Stimulated activated CD8-positive, alpha-beta memory T cell treated with anti-CD3 and anti-CD28 coated beads, Interleukin-7, amount 100 ng/mL, for 4 hours (primary cell): ENCODE measurements around the gene FBLL1.
"Not testable (repeated sequence)": the region's sequence is repeated elsewhere in the genome, so short reads cannot be mapped to it uniquely, and the experiment has no call there.

Experiments
- DNase-seq, 2 donors: peaks; one replicate each; pipeline ENCODE4 v3.0.0-alpha.2; 2020; ENCODE audit warnings: low read depth in 2 of 2

Gene FBLL1

DNA sequence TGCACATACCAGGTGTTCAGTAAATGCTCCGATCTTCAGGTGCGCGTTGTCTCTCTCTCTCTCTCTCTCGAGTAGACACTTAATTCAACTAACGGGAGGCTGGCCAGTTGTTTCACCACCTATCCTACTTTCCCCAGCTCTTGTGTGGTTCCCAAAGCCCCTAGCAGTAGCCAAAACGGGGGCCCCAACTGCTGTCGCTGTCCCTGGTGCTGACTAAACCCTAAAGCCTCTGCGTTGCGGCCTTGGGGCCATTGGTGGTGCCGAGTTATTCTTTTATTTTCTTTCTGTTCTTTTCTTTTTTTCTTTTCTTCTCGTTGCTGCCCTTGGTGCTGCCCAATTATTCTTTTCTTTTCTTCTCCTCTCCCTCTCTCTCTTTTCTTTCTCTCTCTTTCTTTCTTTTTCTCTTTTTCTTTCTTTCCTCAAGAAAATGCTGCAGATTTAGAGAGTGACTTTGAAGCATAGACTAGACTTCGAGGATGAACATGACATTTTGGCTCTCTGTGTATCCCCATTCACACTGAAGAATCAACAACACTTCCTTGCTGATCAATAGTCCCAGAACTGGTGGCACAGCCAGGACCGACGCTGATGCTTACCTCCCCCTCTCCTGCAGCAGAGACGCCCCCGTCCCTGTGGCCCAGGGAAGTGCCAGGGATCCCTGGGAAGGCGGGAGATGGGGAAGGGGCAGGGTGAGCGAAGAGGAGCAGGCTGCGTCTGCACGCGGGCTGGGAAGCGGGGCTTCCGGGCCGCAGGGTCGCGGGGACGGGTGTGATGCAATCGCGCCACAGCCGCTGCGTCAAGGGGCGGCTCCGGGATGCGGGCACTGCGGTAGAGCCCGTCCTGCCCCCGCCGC, at the start of gene FBLL1:
Gene FBLL1, plus strand, starts transcription at position 785 of the 853 bp plus-strand sequence. CDS start 200 bp downstream, outside the sequence.
- peak in 1 of 2 donors; percentile 2 for DNase-seq

DNA sequence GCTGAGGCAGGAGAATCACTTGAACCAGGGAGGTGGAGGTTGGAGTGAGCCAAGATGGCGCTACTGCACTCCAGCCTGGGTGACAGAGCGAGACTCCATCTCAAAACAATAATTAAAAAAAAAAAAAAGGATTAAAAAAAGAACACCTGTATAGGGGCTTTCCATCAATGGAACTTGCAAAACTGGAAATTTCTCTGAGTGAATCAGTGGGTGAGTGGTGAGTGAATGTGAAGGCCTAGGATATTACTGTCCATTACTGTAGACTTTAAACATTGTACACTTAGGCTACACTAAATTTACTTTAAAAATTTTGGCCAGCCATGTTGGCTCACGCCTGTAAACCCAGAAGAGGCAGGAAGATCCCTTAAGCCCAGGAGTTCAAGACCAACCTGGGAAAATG, 48.5 kb upstream of the FBLL1 start:
- no peak for DNase-seq

DNA sequence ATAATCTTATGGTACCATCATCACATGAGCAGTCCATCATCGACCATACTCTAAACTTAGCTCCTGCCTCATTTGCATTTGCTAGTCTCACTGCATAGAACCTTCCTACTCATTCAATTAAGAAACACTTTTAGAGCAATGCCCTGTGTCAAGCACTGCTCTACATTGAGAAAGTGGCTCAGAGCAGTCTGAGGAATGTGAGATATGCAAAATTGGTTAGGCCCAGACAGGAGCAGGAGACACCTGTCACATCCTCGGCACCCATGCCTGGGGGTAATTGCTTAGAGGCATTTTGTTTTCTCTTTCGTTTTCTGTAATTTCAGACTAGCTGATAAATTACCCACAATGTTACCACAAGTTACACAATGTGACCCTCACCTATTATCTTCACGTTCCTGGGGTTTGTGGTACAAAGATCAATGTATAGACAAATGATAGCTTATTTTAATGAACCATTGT, 47.7 kb upstream of the FBLL1 start:
- no peak for DNase-seq

DNA sequence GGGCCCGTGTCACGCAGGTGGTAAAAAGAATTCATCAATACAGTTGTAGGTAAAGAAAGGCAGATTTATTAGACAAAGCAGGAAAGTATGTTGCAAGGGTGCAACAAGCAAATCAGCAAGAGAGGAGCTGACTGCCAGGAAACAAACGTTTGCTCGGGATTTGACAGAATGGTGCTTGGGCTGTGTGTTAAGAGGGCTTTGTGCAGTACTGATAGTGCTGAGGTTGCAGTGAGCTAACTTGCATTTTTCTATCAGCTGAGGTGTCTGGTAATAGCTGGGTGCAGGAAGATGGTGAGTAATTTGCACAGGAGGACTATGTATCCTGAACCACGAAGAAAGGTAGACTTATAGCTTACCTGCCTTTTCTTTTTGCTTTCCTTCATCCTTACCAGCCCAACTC, 46.7 kb upstream of the FBLL1 start:
- no peak for DNase-seq

DNA sequence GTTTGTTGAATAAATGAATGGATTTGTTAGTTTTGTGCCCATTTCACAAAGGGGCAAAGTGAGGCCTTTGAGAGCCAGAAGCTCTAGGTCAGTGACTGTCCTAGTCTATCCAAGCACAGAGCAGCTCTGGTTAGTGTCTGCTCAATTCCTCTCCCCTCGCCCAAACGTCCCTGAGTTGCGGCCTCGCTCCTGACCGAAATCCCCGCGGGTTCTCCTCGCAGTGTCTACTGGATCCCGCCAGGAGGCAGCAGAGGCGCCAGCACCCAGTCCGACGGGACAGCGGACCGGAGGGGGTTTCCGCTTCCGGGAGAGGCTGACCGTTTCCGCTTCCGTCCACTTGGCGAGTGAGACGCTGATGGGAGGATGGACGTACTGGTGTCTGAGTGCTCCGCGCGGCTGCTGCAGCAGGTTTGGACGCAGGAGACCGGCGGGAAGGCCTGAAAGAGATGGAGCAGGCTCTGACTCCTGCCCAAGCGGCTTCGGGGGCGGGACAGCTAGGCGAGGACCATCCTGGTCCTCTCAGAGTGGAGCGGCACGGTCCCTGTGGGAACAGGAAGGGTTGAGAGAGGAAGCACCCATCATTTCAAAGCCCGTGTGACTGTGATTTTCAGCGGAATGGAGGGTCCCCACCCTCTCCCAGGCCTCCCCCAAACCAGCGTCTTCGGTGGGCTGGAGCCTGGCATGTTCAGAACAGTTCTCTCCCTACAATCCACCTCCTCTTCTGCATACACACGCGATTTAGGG, 42.8 kb upstream of the FBLL1 start, which contains the start of gene RARS1:
Gene RARS1, plus strand, starts transcription at position 336 of the 744 bp plus-strand sequence. Its CDS starts 28 bp downstream, at position 364.
- peak; percentile 80 to 81 for DNase-seq

DNA sequence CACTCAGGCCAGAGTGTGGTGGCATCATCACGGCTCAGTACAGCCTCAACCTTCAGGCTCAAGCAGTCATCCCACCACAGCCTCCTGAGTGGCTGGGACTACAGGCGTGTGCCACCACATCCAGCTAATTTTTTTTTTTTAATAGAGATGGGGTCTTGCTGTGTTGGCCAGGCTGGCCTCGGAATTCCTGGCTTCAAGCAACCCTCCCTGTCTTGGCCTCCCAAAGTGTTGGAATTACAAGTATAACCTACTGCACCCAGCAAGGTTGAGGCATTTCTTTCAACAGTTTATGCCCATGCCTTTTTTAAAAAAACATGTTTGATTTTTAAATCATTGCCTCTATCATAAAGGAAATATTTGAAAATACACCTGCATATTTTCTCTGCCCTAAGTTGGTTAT, 40.0 kb upstream of the FBLL1 start:
- DNase-seq: no peak

DNA sequence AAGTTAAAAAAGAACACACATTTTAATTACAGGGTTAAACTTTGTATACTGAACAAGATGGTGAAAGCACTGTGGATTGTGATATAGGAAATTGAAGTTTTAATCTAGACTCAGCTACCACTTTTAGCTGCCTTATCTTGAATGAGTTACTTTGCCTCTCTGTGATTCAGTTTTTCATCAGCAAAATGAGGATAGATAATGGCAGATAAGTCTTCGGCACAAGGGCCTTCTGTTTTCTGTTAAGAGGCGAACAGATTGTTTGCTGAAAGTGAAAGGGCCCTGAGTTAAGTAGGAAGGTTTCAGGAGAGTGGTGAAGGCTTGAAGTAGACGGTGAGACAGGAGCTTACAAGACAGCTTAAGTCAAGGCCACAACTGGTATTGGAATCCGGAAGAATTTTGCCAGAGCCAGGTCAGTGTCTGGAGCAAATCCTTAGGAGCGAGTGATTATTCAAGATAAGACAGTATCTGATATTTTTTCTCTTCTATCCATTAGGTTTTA, 35.0 kb upstream of the FBLL1 start:
- no peak for DNase-seq

DNA sequence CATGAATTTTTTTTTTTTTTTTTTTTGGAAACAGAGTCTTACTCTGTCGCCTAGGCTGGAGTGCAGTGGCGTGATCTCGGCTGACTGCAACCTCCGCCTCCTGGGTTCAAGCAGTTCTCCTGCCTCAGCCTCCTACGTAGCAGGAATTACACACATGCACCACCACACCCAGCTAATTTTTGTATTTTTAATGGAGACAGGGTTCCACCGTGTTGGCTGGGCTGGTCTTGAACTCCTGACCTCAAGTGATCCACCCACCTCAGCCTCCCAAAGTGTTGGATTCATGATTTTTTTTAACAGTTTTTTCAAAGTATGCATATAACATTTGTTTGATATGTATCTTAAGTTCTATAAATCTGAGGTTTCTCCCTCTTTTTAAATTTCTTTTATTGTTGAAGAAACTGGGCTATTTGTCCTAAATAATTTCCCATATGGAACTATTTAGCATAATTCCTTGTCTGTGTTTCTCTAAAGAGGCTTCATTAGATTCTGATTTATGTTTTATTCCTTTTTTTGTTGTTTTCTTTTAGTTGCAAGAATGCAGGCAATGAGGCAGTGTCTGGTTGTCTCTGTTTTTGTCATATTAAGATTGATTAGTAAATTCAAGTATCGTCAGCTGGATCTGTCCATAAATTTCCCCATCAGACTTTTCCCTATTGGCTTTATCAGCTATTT, 26.4 kb upstream of the FBLL1 start:
- DNase-seq: no peak

DNA sequence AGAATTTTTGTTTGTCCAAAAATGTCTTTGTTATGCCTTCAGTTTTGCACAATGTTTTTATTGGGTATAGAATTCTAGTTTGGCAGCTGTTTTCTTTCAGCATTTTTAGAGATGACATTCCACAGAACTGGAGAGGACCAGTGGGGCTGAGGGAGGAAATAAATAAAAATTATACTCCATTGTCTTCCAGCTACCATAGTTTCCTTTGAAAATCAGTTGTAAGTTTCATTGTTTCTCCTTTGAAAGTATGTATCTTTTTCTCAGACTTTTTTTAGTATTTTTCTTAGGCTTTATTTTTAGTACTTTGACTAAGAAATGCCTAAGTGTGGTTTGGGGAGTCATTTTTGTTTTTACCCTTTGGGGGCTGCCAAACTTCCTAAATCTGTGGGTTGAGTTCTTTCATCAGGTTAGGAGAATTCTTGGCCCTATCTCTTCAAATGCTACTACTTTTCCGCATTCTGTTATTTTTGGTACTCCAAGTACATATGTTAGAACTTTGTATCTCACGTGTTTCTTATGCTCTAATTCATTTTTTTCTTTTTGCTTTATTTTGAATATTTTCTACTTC, 15.2 kb upstream of the FBLL1 start:
- DNase-seq: no peak

DNA sequence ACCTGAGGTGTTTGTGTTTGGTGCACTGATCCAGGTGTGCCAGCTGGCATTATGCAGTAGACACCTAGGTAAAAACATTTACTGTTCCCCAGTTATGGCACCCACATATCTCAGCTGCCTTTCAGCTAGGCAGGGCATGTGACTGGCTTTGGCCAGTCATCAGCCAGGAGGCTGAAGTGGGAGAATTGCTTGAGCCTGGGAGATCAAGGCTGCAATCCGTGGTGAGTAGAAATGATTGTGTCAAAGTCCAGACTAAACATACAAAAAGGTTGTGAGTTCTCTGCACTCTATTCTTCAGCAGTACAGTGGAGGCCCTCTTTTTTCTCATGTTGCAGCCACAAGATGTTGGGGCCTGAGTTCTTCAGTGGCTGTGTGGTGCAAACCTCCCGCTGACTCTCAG, 3.2 kb upstream of the FBLL1 start:
- DNase-seq: no peak

DNA sequence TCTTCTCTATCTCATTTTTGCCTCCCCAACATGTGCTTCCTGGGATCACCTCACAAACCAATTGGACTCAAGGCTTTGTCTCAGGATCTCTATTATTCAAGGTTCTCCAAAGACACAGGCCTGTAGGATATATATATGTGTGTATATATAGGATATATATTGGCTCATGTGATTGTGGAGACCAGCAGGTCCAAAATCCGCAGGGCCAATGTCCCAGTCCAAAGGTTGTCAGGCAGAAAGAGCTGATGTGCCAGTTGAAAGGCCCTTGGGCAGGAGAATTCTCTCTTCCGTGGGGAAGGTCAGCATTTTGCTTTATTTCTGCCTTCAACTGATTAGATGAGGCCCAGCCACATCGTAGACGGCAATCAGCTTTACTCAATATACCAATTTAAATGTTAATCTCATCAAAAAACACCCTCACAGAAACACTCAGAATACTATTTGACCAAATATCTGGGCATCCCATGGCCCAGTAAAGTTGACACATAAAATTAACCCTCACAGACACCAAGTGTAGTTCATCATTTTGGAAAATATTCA, 1.3 kb upstream of the FBLL1 start:
- no peak for DNase-seq

DNA sequence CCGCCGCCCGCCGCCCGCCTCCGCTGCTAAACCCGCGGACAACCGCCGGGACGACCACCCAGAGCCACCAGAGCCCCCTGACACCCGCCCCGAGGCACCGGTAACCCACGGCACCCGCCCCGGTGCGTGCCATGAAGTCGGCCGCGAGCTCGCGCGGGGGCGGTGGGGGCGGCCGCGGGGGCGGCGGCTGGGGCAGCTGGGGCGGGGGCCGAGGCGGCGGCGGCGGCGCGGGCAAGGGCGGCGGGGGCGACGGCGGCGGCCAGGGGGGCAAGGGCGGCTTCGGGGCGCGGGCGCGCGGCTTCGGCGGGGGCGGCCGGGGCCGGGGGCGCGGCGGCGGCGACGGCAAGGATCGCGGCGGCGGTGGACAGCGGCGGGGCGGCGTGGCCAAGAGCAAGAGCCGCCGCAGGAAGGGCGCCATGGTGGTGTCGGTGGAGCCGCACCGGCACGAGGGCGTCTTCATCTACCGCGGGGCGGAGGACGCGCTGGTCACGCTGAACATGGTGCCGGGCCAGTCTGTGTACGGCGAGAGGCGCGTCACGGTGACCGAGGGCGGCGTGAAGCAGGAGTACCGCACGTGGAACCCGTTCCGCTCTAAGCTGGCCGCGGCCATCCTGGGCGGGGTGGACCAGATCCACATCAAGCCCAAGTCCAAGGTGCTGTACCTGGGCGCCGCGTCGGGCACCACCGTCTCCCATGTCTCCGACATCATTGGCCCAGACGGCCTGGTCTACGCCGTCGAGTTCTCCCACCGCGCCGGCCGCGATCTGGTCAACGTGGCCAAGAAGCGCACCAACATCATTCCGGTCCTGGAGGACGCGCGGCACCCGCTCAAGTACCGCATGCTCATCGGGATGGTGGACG, 499 bp downstream of the FBLL1 start:
- no peak for DNase-seq

DNA sequence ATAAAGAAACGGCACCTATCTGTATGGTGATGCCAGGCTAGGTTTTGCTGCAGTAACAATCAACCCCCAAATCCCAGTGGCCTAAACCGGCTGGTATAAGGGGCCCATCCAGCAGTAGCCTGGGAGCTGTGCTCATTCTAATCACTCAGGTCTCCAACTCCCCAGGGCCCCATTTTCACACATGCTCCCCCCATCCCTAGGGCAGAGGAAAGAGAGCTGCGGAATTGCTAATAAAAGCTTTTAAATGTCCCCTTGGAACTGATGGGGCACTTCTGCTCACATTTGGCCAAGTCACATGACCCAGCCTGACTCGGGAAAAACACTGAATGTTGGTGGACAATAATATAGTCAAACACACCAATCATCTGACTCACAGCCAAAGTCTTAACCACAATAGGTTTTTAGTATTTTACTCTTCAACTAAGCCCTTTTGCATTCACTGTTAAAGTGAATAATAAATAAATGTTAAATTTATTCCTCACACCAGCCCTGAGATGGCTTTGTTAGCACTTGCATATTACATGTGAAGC, 1.6 kb downstream of the FBLL1 start:
- no peak for DNase-seq

DNA sequence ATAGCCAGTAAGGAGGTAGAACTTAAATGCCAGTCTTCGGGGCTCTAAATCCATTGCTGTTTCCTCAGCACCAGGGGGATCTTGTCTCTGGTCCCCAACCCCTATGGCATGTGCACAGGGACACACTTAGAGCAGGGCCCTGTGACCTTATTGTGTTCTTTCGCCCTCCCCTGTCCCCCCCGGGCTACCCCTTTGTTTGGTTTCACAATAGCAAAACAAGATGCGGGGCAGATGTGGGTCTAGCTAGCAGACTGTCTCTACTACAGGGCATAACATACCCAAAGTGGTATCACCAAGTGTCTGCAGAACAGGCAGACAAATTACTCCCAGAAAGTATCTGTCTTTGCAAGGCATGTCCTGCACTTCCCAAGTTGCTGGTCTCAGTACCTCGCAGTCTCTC, 2.1 kb downstream of the FBLL1 start:
- DNase-seq: no peak

DNA sequence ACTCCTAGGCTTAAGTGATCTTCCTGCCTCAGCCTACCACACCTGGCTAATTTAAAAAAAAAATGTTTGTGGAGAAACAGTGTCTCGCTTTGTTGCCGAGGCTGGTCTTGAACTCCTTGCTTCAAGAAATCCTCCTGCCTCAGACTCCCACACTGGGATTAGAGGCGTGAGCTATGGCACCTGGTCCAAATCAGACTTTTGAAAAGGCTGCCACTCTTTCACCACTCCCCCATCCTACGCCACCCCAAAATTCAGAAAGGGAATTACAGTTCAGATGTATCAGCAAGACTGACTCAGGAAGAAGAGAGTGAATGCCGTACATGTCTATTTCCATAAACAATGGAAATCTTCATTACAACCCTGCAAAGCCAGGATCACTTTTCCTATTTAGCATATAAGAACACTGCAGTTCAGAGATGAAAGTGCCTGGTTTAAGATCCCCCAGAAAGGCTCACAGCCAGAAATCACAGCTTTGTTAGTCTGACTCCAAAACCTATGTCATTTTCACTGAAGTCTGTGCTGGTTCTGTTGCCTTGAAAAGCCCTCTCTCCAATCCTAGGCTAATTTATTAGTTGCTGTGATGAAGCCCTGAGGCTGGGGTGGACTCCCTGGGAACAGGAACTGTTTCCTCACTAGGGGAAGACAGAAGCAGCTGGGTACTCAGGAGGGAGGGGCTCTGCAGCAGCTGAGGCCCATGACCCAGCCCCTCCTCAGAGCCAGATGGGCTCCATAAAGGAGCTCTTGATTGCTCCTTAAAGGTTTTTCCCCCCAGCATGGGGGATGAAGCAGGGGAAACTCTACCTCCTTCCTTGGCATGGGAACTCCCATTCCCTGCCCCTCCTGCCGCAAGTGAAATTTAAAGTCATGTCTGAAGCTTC, 3.1 kb downstream of the FBLL1 start:
- no peak for DNase-seq

DNA sequence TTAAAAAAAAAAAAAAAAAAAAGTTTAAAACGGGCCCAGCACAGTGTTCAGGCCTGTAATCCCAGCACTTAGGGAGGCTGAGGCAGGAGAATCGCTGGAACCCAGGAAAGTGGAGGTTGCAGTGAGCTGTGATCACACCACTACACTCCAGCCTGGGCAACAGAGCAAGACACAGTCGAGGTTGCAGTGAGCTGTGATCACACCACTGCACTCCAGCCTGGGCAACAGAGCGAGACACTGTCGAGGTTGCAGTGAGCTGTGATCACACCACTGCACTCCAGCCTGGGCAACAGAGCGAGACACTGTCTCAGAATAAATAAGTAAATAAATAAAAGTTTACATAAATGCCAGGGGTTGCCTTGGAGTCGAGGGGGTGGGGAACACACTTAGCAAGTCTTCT, 5.2 kb downstream of the FBLL1 start:
- not testable (repeated sequence) for DNase-seq

DNA sequence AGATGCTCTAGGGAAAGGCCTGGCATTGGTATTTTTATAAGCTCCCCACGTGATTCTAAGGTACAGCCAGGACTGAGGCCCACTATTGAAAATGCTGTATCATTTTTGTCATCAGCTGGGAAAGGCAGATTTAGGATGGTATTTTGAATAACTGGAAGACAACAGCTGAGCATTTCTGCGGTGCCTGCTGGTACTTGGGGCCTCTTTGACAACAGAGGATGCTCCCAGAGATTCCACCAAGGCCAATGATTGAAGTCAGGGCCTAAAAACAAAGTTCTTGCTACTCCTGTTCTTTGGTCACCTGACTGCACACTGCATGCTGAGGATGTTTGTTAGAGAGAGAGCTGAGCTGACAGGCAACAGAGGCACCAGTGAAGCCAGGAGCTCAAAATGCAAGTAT, 8.1 kb downstream of the FBLL1 start:
- no peak for DNase-seq

DNA sequence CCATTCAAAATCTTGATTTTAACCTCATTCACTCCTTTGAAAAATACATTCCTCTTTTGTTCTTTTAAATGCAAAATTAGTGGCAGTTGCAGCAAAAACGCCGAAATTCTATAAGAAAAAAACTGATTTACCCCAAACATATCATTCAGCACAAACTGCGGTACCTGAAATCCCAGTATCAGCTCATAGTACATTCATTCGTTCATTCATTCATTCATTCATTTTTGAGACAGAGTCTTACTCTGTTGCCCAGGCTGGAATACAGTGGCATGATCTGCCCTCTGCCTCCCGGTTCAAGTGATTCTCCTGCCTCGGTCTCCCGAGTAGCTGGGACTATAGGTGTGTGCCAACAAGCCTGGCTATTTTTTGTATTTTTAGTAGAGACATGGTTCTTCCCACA, 20.4 kb downstream of the FBLL1 start:
- no peak for DNase-seq

DNA sequence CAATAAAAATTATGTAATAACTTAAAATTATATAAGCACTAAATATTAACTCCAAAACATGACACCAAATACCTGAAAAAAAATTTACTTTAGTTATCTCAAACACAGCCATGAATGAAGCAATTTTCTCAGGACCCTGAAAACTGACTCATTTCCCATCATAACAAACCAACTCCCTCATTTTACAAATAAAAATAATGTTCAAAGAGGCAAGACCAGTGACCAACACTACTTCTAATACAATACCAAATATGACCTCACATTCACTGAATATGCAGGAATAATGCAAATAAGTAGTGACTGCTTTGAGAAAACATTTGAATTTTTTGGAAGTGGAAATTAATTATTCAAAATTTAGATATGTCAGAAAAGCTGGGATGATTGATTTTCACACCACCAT, 21.6 kb downstream of the FBLL1 start:
- DNase-seq: no peak
